ENCODE data around the gene MRPS27.

DNA sequence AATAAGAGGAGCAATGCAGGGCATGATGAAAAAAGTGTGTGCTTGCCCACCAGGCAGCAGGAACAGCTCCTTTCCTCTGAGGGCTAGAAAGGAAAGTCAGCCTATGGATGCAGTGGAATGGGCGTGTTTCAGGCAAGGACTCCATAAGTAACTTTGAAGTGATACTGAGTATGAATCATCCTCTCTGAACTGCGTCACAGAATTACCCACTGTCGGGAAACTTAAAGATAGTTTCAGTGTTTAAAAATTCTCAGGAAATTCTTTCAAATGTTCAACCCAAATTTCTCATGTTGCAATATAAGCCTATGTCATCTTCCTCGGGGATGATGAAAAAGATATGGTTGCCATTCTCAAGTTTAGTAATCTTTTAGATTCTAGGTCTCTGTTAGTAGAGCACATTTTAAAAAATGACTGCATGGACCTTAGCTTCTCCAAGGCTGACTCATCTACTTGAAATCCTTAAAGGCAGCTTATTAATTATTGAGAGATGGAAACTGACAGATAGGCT lies 27.8 kb upstream of the MRPS27 start:
- TF ChIP-seq, protein P1, sequence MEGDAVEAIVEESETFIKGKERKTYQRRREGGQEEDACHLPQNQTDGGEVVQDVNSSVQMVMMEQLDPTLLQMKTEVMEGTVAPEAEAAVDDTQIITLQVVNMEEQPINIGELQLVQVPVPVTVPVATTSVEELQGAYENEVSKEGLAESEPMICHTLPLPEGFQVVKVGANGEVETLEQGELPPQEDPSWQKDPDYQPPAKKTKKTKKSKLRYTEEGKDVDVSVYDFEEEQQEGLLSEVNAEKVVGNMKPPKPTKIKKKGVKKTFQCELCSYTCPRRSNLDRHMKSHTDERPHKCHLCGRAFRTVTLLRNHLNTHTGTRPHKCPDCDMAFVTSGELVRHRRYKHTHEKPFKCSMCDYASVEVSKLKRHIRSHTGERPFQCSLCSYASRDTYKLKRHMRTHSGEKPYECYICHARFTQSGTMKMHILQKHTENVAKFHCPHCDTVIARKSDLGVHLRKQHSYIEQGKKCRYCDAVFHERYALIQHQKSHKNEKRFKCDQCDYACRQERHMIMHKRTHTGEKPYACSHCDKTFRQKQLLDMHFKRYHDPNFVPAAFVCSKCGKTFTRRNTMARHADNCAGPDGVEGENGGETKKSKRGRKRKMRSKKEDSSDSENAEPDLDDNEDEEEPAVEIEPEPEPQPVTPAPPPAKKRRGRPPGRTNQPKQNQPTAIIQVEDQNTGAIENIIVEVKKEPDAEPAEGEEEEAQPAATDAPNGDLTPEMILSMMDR (conservative IDR thresholded peaks at IDR 0.05), result no peak
- TF ChIP-seq ZFX (IDR thresholded peaks at IDR 0.05), result no peak
